Cardiac fibroblast (primary cell): Measurements from ENCODE around the gene STAU1.
"Not testable (repeated sequence)": the region's sequence is repeated elsewhere in the genome, so short reads cannot be mapped to it uniquely, and the experiment has no call there.

Experiments
- DNase-seq, 2 donors: peaks; one replicate each; pipeline versions ENCODE4 v3.0.0 to v3.0.0-alpha.2; 2010; ENCODE audit warnings: low read depth in 2 of 2
- H3K4me3 ChIP-seq, 2 donors: replicated peaks in 1 of 2; 1 replicate in 1 of 2; 2 replicates in 1 of 2; pipeline ENCODE4 v1.5.1; 2011; ENCODE audit warnings: low read depth in 2 of 2, low read length in 2 of 2, mild to moderate bottlenecking in 2 of 2, moderate library complexity in 1 of 2
- TF ChIP-seq, protein P1 (sequence below): IDR thresholded peaks from one replicate; pipeline ENCODE4 v1.5.1; 2011; ENCODE audit warnings: low read depth, mild to moderate bottlenecking, low read length, inconsistent platforms

STAU1 gene

DNA sequence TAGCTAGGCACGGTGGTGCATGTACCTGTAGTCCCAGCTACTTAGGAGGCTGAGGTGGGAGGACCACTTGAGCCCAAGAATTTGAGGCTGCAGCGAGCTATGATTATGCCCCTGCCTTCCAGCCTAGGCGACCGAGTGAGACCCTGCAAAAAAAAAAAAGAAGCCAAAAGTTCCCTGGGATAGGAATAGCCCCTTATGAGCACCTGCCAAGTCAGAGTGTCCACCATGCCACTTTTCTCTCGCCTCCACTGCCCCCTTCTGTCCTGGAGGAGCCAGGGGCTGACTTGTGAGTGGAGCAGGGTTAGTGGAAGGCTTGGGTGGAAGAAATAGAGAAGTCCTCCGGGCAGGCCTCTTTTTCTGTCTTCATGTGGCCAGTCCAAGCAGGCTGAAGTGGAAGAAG, 18.9 kb upstream of the STAU1 start:
- no peak for DNase-seq
- TF ChIP-seq, protein P1, sequence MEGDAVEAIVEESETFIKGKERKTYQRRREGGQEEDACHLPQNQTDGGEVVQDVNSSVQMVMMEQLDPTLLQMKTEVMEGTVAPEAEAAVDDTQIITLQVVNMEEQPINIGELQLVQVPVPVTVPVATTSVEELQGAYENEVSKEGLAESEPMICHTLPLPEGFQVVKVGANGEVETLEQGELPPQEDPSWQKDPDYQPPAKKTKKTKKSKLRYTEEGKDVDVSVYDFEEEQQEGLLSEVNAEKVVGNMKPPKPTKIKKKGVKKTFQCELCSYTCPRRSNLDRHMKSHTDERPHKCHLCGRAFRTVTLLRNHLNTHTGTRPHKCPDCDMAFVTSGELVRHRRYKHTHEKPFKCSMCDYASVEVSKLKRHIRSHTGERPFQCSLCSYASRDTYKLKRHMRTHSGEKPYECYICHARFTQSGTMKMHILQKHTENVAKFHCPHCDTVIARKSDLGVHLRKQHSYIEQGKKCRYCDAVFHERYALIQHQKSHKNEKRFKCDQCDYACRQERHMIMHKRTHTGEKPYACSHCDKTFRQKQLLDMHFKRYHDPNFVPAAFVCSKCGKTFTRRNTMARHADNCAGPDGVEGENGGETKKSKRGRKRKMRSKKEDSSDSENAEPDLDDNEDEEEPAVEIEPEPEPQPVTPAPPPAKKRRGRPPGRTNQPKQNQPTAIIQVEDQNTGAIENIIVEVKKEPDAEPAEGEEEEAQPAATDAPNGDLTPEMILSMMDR: no peak
- H3K4me3 ChIP-seq: no peak overlapping the region

DNA sequence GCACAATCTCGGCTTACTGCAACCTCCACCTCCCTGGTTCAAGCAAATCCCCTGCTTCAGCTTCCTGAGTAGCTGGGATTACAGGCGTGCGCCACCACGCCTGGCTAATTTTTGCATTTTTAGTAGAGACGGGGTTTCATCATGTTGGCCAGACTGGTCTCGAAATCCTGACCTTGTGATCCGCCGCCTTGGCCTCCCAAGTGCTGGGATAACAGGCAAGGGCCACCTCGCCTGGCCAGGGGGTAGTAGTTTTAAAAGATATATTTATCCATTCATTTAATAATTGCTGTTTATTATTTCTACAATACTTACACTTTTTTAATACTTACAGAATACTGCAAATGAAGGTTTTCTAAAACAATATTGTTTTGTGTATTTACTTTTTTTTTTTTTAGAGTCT, 15.6 kb upstream of the STAU1 start:
- no peak overlapping the region for H3K4me3 ChIP-seq
- no peak for DNase-seq
- TF ChIP-seq, protein P1: no peak

DNA sequence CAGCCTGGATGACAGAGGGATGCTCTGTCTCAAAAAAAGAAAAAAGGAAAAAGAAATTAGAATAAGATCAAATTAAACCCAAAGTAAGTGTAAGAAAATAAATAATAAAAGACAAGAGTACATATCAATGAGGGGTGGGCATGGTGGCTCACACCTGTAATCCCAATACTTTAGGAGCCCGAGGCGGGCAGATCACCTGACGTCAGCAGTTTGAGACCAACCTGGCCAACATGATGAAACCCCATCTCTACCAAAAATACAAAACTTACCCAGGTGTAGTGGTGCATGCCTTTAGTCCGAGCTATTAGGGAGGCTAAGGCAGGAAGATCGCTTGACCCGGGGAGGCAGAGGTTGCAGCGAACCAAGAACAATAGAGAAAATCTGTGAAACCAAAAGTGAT, 14.9 kb upstream of the STAU1 start:
- H3K4me3 ChIP-seq: no peak overlapping the region
- TF ChIP-seq, protein P1: no peak

DNA sequence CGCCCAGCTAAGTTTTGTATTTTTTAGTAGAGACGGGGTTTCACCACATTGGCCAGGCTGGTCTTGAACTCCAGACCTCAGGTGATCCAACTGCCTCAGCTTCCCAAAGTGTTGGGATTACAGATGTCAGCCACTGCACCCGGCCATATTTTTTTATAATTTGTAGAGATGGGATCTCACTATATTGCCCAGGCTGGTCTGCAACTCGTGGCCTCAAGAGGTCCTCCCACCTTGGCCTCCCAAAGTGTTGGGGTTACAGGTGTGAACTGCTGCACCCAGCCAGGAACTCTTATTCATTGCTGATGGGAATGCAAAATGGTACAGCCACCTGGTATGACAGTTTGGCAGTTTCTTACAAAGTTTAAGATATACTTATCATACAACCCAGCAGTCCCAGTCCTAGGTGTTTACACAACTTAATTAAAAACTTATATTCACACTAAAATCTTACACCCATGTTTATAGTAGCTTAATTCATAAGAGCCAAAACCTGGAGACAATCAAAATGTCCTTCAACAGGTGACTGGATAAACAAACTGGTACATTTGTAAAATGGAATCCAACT, 11.7 kb upstream of the STAU1 start:
- H3K4me3 ChIP-seq: no peak overlapping the region
- DNase-seq: no peak
- TF ChIP-seq, protein P1: no peak

More for the DNA sequence above, 14.9 kb upstream of the STAU1 start:
- DNase-seq: no peak

DNA sequence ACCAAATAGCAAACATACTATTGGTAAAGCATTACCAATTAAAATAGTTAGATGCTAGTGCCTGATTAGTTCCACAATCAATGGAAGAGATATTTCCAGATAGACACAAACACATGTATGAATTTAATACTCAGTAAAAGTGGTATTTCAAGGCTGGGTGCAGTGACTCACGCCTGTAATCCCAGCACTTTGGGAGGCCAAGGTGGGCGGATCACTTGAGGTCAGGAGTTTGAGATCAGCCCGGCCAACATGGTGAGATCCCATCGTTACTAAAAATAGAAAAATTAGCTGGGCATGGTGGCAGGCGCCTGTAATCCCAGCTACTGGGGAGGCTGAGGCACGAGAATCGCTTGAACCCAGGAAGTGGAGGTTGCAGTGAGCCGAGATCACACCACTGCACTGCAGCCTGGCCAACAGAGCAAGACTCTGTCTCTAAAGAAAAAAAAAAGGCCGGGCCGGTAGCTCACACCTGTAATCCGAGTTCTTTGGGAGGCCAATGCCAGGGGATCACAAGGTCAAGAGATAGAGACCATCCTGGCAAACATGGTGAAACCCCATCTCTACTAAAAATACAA, 4.9 kb upstream of the STAU1 start:
- DNase-seq, H3K4me3 ChIP-seq: not testable (repeated sequence)

DNA sequence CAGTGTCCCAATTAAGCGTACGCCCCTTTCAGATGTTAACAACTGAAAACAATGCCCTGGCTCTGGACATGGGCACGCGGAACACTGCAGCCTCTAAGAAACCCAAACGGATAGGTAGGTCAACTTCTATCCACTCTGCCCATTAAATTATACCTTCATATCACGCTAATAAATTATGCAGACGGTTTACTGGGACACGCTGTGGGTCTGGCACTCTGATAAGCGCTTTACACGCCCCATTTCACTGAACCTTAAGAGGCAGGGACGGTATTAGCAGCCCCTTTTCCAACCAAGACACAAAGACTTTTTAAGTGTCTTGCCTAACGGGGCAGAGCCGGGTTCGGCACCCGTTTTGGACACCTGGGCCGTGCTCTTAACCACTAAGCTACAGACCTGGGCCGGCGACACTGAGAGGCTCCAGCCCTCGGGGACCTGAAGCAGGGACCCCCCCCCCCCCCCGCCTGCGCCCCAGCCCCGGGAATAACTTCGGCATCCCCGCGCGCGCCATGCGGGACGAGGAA, 744 bp downstream of the STAU1 start:
- TF ChIP-seq, protein P1: no peak
- DNase-seq: no peak

DNA sequence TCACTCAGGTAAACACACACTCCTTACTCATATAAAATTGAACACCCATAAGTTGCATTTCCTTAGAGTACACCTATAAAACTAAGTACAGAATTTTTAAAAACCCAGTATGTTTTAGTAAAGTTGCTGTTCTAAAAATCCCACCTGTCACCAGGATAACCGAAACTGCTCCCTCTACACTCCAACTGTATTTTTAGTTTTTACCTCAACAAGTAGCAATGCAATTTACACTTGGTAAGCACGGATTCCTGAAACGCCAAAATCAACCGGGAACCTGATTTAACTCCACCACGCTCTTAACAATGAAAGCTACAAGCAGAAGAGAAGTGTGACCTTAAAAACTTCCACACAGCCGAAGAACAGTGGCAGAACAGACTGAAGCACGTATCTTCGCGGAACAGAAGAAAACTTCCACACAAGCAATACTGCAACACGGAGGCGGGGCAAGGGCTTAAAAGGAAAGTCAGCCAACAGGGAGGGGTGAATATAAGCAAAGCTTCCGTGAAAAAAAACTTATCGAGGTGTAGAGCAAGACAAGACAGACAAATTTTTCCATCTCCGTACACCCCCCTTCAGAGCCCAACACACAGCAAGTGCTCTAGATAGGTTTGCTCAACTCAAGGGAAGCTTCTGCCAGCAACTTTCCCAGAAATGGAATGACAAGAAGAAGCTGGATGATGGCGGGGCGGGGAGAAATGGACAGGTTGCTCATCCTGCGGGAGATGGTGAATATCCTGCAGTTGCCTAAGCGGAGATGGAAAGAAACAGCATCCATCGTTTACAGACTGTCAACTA, 1.4 kb downstream of the STAU1 start:
- DNase-seq: peak; percentile 63 to 66
- TF ChIP-seq, protein P1: no peak
- H3K4me3 ChIP-seq: peak overlapping the region; percentile 61 to 78

More for the DNA sequence above, 744 bp downstream of the STAU1 start:
- peak overlapping the region; percentile 61 to 78 for H3K4me3 ChIP-seq
